GM20000 (cell line): Measurements from ENCODE around the gene NUTF2.

ENCODE experiments used
- DNase-seq: peaks from one replicate; pipeline ENCODE4 v3.0.0; 2012; ENCODE audit warnings: low spot score
- CTCF ChIP-seq: IDR thresholded peaks from 2 replicates; pipeline ENCODE4 v1.5.1; 2012; ENCODE audit warnings: mild to moderate bottlenecking, control low read depth; ENCODE audit errors: extremely low read depth, missing control alignments

NUTF2 gene

DNA sequence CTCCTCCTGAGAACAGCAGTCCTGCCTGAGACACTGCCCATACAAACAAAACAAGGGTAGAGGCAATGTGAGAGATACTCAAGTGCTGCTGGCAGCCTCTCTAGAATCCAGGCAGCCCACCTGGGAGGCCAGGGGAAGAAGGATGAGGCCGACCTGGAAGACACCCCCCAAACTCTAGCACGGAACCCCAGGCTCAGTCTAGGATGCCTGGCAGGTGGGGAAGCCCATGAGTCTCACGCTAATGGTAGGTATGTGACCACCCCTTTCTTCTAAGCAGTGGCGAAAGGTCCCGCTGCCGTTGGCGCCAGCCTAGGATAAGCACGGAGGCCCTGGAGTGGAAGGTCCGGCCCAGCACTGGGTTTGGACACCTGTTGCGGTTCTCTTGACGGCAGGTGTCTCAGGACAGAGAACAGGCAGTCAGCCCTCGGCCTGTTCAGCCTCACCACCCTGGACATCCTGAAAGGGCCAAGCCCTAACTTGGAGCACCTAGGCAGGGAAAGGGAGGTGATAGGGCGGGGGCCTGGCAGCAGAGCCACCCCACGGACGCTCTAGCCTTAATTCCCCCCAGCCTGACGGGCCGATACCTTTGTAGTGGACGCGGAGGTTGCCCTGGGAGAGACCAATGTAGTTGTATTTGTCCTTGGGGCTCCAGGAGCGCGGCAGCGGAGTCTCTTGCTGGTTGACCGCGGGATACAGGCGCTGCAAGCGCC lies 40.9 kb upstream of the NUTF2 start:
- no peak for DNase-seq
- no peak for TF ChIP-seq CTCF

GRCh38 chr16:67806428-67807147 lies 40.1 kb upstream of the NUTF2 start, which contains the start of the genes RANBP10 and TSNAXIP1:
Gene RANBP10, minus strand, starts transcription at chr16:67806560. Its CDS starts 24 bp downstream, at chr16:67806536.
Gene TSNAXIP1, plus strand, starts transcription at chr16:67806889. Its CDS starts 261 bp downstream, at chr16:67807150.
- no peak for TF ChIP-seq CTCF
- DNase-seq: peak; percentile 94

DNA sequence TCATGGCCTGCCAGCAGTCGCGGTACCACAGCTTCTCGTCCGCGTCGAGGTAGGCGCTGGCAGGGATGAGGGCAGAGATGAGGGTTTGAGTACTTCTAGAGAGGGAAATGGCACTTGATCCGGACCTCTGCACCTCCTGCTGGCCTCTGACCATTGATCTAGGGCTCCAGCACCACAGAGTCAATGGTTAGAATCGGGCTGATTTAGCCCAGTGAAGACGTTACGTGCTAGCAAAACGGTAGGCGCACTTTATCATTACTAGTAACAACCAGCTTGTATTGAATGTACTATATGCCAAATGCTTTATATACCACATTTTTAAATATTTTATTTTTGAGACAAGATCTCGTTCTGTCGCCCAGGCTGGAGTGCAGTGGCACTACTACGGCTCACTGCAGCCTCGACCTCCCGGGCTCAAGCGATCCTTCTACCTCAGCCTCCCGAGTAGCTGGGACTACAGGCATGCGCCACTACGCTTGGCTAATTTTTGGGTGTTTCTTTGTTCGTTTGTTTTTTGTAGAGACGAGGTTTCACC lies 39.5 kb upstream of the NUTF2 start:
- DNase-seq: no peak
- TF ChIP-seq CTCF: no peak

GRCh38 chr16:67811899-67812298 lies 34.8 kb upstream of the NUTF2 start:
- TF ChIP-seq CTCF: no peak
- DNase-seq: no peak

DNA sequence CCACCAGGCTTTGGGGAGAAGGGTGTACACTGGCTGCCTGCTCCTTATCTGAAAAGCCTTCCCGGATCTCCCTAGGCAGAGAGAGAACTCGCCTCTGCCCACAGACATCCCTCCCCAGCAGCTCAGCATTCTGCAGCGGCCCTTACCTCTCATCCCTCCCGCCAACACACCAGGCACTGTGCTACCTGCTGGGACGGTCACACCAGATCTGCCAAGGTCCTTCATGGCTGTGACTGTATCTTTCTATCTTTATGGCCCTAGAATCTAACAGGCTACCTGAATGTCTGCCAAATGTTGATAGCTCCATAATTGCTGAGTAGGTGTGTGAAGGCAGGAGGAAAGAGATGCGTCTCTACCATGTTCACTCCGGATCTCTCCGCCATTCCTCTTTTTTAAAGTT lies 32.2 kb upstream of the NUTF2 start:
- TF ChIP-seq CTCF: no peak
- no peak for DNase-seq

- DNase-seq: no peak
- TF ChIP-seq CTCF: no peak
Observed at GRCh38 chr16:67820608-67821259, 26.0 kb upstream of the NUTF2 start.
